ENCODE results near the gene MMADHC. TPM values are rescaled to one million over a fixed set of nuclear protein-coding genes. Genes with fewer than 3 reads are reported as not detected.

Gene MMADHC
- total and polyA plus RNA-seq, 2 donors (not counting 1 experiment from before 2014, with no cell fraction given): 26.8 to 55.9 TPM

GRCh38 chr2:149586898-149587219 is 716 bp downstream of the MMADHC start:
- H3K27me3 Mint-ChIP-seq: peaks cover 9% of the 10 kb centered on the region
- peak overlapping the region; percentile 100 for H3K9ac ChIP-seq (ENCODE audit: low read length)
- H3K4me3 Mint-ChIP-seq: peak overlapping the region; percentile 91
- ATAC-seq (ENCODE audit: low read depth) (no peak), DNase-seq (no peak)
- 4% methylated on average over 4 of the region's 7 CpGs for WGBS (ENCODE audit: insufficient coverage)
- H3K9me3 ChIP-seq (ENCODE audit: control extremely low read depth in 1 of 3, control insufficient read depth in 2 of 3, insufficient read depth in 1 of 3, low read length in 2 of 3): no peaks in the 10 kb centered on the region
- TF ChIP-seq CTCF (IDR thresholded peaks at IDR 0.05): no peak
- no peak for TF ChIP-seq EZH2 (IDR thresholded peaks at IDR 0.05; ENCODE audit: borderline replicate concordance, insufficient read depth, low read depth, low read length, poor library complexity, severe bottlenecking)
- H3K4me1 ChIP-seq (ENCODE audit: control insufficient read depth in 2 of 2, insufficient read depth in 2 of 2, low read length in 2 of 2): peaks cover 16 to 20% of the 10 kb centered on the region in 2 donors
- H3K36me3 ChIP-seq (replicated peaks in 1 of 2; ENCODE audit: control extremely low read depth in 1 of 2, control insufficient read depth in 1 of 2, extremely low read depth in 1 of 2, insufficient read depth in 2 of 2, low read length in 1 of 2): peaks cover 4 to 23% of the 10 kb centered on the region in 2 experiments
- peak overlapping the region; percentile 79 to 100 (median 97) for H3K4me3 ChIP-seq (ENCODE audit: control extremely low read depth in 1 of 5, extremely low read depth in 1 of 5, insufficient read depth in 1 of 5, low read depth in 2 of 5, low read length in 4 of 5)
- H3K27me3 ChIP-seq (replicated peaks in 1 of 4; ENCODE audit: control extremely low read depth in 1 of 4, control insufficient read depth in 3 of 4, insufficient read depth in 4 of 4, low read length in 3 of 4): peaks cover 0 to 4% (median 0%) of the 10 kb centered on the region in 4 experiments
- H3K9me3 Mint-ChIP-seq (ENCODE audit: insufficient read depth): no peaks in the 10 kb centered on the region
- H4K20me1 ChIP-seq (ENCODE audit: control insufficient read depth, insufficient read depth, low read length, poor library complexity, severe bottlenecking): no peaks in the 10 kb centered on the region
- H3K4me1 Mint-ChIP-seq: peaks cover 37% of the 10 kb centered on the region
- peak overlapping the region; percentile 96 for H2AFZ ChIP-seq (ENCODE audit: insufficient read depth, low read depth, low read length, poor library complexity, severe bottlenecking)
- H3K27ac ChIP-seq (ENCODE audit: low read length in 2 of 2): peak overlapping the region; percentile 91 to 97
- CTCF ChIA-PET: interaction anchor here (1.3 to 1.7 kb wide), 4 partner anchors 11 to 1652 kb away, joined by 5 to 7 read pairs (median 6); no protein-coding TSS in a partner anchor
- H3K4me2 ChIP-seq (replicated peaks; ENCODE audit: low read depth, low read length, poor library complexity, severe bottlenecking): peak overlapping the region; percentile 78
- POLR2A ChIA-PET: interaction anchor here (0.6 to 1.5 kb wide), 6 partner anchors 489 to 1703 kb away, joined by 3 to 6 read pairs (median 4); partner anchors contain the start of genes EPC2, MBD5, NMI and ORC4
- H3K79me2 ChIP-seq (ENCODE audit: control insufficient read depth, insufficient read depth, low read length): peaks cover 45% of the 10 kb centered on the region
- peak overlapping the region; percentile 94 for H3K27ac Mint-ChIP-seq
- intact Hi-C loops (cut with micrococcal nuclease): loop anchor here (1.0 to 10.0 kb wide), 6 partner anchors 712 to 1820 kb away; partner anchors contain the start of genes KIF5C, NMI, RBM43 and RIF1

- Histone ChIP-seq H3K9ac (ENCODE audit: low read length) (peak overlapping the region; percentile 33), H2AFZ (ENCODE audit: insufficient read depth, low read depth, low read length, poor library complexity, severe bottlenecking) (no peak overlapping the region), H3K9me3 (ENCODE audit: control extremely low read depth in 1 of 3, control insufficient read depth in 2 of 3, insufficient read depth in 1 of 3, low read length in 2 of 3) (no peaks in the 10 kb centered on the region), H3K4me2 (replicated peaks; ENCODE audit: low read depth, low read length, poor library complexity, severe bottlenecking) (peak overlapping the region; percentile 78), H3K4me3 (ENCODE audit: control extremely low read depth in 1 of 5, extremely low read depth in 1 of 5, insufficient read depth in 1 of 5, low read depth in 2 of 5, low read length in 4 of 5) (peak overlapping the region in 4 of 5 experiments; percentile 6 to 100 (median 60)), H3K4me1 (ENCODE audit: control insufficient read depth in 2 of 2, insufficient read depth in 2 of 2, low read length in 2 of 2) (peaks cover 16 to 20% of the 10 kb centered on the region in 2 donors), H3K27ac (ENCODE audit: low read length in 2 of 2) (no peak overlapping the region), H3K79me2 (ENCODE audit: control insufficient read depth, insufficient read depth, low read length) (peaks cover 45% of the 10 kb centered on the region), H3K27me3 (replicated peaks in 1 of 4; ENCODE audit: control extremely low read depth in 1 of 4, control insufficient read depth in 3 of 4, insufficient read depth in 4 of 4, low read length in 3 of 4) (peaks cover 0 to 4% (median 0%) of the 10 kb centered on the region in 4 experiments), H3K36me3 (replicated peaks in 1 of 2; ENCODE audit: control extremely low read depth in 1 of 2, control insufficient read depth in 1 of 2, extremely low read depth in 1 of 2, insufficient read depth in 2 of 2, low read length in 1 of 2) (peaks cover 4 to 31% of the 10 kb centered on the region in 2 experiments), H4K20me1 (ENCODE audit: control insufficient read depth, insufficient read depth, low read length, poor library complexity, severe bottlenecking) (no peaks in the 10 kb centered on the region)
- ChIA-PET CTCF (interaction anchor here (1.3 to 1.7 kb wide), 2 partner anchors 569 to 1653 kb away, joined by 6 to 7 read pairs; no protein-coding TSS in a partner anchor), POLR2A (interaction anchor here (0.6 to 0.9 kb wide), 2 partner anchors 15 to 1565 kb away, joined by 4 read pairs; partner anchors contain the start of genes MBD5 and ORC4)
- ATAC-seq (ENCODE audit: low read depth): no peak
- TF ChIP-seq EZH2 (IDR thresholded peaks at IDR 0.05; ENCODE audit: borderline replicate concordance, insufficient read depth, low read depth, low read length, poor library complexity, severe bottlenecking): no peak
- no peak for TF ChIP-seq CTCF (IDR thresholded peaks at IDR 0.05)
- peak overlapping the region; percentile 91 for H3K4me3 Mint-ChIP-seq
- peaks cover 40% of the 10 kb centered on the region for H3K4me1 Mint-ChIP-seq
- no peaks in the 10 kb centered on the region for H3K9me3 Mint-ChIP-seq (ENCODE audit: insufficient read depth)
- H3K27ac Mint-ChIP-seq: peak overlapping the region; percentile 67
- intact Hi-C loops (cut with micrococcal nuclease): loop anchor here (5.0 to 10.0 kb wide), 2 partner anchors 1081 to 1821 kb away; partner anchors contain the start of gene RIF1
- peaks cover 9% of the 10 kb centered on the region for H3K27me3 Mint-ChIP-seq
- DNase-seq: no peak
- 53% methylated on average over 2 of the region's 3 CpGs for WGBS (ENCODE audit: insufficient coverage)
These were observed 1.5 kb downstream of the MMADHC start for GRCh38 chr2:149586063-149586462.

Measured in B cell (primary cell).